Jurkat, Clone E6-1 (cell line): ENCODE measurements around the gene TXNRD1.
"Not testable (repeated sequence)": the region's sequence is repeated elsewhere in the genome, so short reads cannot be mapped to it uniquely, and the experiment has no call there.

Source experiments
- DNase-seq: peaks from one replicate; pipeline ENCODE4 v3.0.0-alpha.2; 2011; ENCODE audit warnings: low read depth, low spot score
- H3K4me3 ChIP-seq: 2 replicates; pipeline ENCODE4 v1.5.1; 2011; ENCODE audit warnings: mild to moderate bottlenecking, low read length, control low read depth, moderate library complexity

TXNRD1 gene

DNA sequence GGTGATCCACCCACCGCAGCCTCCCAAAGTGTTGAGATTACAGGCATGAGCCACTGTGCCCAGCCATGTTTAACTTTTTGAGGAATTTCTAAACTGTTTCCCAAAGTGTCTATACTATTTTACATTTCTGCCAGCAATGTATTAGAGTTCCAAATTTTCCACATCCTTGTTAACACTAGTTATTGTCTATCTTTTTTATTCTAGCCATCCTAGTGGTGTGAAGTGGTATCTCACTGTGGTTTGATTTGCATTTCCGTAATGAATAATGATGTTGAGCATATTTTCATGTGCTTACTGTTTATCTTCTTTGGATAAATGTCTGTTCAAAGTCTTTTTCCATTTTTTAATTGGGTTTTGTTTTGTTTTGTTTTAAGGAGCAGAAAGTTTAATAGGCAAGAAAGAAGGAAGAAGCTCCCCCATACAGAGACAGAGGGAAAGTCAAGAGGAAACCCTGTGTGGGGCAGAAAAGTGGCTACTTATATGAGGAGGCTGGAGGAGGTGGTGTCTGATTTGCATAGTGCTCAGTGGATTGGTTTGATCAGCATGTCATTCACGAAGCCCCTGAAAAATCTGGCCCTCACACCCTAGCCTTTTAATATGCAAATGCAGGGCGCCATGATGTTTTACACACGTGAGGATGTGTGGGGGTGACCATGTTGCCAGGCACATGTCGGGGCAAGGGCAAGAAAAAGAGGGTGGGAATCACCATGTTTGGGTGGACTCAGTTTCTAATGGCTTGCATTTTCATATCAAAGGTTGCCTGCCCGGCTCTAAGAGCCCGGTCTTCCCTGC, 14.9 kb downstream of the TXNRD1 start:
- DNase-seq: no peak
- no peak overlapping the region for H3K4me3 ChIP-seq

DNA sequence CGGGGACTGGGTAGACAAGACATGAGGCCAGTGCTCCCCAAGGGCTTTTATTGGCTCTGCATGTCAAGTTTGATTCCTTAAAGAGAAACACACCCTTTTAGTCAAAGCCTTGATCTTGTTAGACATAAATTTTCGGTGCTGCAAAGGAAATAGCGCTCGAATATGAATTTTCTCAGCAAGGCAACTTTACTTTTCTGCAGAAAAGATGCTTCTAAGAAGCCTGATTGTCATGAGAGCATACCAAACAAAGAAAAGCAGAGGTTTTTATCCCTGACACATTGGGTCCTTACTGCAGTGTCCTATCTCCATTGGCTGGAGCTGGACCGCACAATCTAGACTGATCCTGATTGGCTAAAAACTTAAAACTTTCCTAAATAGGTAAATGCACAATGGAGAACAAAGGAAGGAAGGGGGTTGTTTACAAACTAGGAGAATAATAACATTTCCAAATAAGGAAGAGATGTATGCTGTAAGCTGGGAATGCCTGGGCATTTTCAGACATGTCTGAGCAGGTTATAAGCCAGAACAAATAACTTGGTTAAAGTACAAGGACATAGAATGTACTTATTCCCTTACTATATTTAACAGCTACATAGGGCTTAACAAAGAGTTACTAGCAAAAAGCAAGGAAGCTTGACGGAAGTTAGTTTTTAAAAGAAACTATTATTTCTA, 17.2 kb downstream of the TXNRD1 start:
- H3K4me3 ChIP-seq: no peak overlapping the region
- DNase-seq: no peak

DNA sequence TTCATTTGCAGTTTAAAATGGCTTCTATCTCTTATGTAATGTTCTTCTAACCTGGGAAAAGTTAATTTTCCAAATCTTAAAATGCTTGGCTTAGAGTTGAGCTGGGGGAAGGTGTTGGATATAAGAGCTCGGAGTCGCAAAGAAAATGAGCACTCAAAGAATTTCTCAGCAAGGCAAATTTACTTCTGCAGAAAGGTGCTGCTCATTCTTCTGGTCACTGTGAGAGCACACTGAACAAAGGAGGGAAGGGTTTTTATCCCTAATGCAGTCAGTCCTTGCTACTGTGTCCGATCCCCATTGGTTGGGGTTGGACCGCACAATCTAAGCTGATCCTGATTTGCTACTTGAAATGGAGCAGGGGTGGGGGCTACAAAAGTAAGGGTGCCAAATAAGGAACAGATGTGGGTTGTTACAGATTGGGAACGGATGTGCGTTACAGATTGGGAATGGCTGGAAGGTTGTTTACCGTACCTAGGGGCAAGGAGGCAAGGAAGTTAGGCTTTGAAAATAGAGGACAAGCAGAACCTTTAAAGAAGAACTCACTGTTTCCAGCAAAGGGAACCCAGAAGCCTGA, 19.4 kb downstream of the TXNRD1 start:
- no peak for DNase-seq
- H3K4me3 ChIP-seq: no peak overlapping the region

DNA sequence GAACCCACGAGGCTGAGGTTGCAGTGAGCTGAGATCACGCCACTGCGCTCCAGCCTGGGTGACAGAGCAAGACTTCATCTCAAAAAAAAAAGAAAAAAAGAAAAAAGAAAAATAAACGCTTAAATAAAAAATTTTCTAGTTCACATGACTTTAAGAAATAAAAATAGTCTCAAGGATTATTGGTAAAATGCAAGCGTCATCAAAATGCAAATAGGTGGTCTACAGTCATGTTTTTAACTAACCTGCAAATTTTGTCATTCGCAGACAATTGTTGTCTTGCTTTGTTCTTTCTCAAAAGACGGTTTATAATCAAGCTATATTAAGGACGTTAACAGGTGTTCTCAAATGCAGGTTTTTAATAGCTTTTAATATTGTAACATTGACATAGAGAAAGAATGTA, 22.4 kb downstream of the TXNRD1 start:
- H3K4me3 ChIP-seq: no peak overlapping the region
- DNase-seq: no peak

DNA sequence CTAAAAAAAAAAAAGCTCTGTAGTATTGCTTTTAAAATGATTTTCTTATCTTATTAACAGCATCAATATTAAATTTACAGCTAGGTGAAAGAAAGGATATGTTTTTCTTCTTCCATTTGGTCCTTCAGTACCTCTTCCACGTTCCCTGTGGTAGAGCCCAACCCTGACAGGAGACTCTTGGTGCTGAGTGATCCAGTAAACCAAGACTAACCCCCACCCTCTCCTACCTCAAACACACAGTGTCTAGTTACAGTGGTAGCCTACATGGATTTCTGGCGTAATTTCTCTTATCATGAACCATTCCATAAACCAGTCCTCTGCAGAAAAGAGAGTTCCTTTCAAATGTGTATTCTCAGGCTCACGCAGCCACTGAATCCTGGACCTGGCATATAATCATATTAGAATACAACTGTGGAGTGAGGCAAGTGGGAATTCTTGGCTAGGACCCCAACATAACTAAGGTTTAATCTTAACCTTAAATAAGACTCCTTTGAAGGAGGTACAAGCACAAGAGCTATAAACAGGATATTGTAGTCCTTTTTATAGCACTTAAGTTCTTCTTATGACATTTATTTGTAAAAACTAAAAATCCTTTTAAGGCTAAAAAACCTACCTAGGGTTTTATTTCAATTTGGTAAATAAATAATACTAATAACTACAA, 27.1 kb downstream of the TXNRD1 start:
- H3K4me3 ChIP-seq: no peak overlapping the region

DNA sequence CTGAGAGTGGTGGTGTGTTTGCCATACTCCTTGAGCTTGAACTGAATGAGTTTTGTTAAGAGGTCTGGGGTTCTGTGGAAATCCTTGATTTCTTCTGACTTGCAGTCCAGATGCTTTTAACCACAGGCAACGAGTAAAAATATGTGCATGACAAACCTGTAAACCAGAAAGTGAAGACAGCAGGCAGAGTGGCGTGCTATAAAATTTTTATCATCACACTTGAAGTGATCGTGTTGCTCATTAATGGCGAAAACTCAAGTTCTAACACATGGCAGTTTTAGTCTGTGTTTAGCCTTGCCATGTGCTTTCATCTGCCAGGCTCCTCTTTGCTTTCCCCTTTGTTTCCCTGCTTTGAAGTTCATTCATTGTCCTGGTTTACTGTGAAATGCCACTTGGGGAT, 28.0 kb downstream of the TXNRD1 start:
- no peak for DNase-seq
- no peak overlapping the region for H3K4me3 ChIP-seq

More for the DNA sequence above, 27.1 kb downstream of the TXNRD1 start:
- DNase-seq: no peak

DNA sequence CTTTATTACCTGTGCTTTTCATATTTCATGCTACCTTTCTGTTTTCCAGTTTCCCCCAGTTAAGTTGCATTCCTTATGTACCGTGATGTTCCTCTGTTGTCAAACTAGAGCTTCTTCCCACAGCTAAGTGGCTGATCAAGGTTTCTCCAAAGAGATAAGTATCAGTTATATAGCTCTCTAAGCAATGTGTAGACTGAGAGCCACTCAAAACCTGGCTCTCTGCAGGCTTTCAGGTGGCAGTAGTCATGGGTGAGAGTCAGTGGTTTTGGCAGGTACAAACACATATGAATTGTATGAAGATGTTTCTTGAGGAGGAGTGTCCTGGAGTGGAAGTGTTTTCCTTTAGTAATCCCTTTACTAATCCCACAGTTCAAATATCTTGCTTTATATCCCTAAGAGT, 28.4 kb downstream of the TXNRD1 start:
- no peak for DNase-seq
- H3K4me3 ChIP-seq: no peak overlapping the region

DNA sequence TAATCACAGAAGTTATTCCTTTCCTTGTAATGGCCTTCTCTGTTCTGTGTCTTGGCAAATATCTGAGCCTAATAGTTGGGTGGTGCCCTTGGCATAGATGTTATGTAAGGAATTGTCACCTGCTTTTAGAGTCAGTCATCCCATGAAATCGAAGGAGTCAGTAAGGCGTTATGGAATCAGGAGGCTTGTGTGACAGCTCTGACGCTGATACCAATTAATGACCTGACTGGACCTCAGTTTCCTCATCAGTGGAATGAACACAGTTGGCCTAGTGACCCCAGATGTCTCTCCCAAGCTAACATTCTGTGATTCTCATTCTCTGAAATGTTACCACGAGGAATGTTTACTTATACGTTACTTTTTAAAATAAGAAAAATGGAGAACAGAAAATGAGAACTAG, 32.1 kb downstream of the TXNRD1 start:
- DNase-seq: no peak
- no peak overlapping the region for H3K4me3 ChIP-seq

DNA sequence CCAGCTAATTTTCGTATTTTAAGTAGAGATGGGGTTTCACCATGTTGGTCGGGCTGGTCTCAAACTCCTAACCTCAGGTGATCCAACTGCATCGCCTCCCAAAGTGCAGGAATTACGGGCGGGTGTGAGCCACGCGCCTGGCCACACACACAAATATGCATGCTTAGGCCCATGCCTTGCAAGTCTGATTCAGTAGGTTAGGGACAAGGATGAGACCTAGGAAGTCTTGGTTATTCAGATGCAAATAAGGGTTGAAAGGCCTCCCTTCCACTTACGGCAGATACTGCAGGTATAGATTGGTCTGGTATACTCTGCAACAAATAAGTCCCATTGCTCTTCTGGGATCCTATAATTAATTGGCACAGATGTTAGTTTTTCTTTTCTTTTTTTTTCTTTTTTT, 32.9 kb downstream of the TXNRD1 start:
- no peak for DNase-seq

DNA sequence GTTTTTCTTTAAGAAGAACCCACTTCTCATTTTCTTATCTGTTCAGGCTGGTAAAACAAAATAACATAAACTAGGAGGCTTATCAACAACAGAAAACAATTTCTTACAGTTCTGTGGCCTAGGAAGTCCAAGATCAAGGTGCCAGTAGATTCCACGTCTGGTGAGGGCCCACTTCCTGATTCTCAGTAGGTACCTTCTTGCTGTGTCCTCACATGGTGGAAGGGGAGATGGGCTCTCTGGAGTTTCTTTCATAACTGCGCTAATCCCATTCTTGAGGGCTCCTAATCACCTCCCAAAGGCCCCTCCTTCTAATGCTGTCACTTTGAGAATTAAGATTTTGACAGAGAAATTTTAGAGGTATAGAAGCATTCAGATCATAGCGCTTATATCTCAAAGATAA, 33.4 kb downstream of the TXNRD1 start:
- no peak overlapping the region for H3K4me3 ChIP-seq
- DNase-seq: no peak

More for the DNA sequence above, 32.9 kb downstream of the TXNRD1 start:
- no peak overlapping the region for H3K4me3 ChIP-seq

DNA sequence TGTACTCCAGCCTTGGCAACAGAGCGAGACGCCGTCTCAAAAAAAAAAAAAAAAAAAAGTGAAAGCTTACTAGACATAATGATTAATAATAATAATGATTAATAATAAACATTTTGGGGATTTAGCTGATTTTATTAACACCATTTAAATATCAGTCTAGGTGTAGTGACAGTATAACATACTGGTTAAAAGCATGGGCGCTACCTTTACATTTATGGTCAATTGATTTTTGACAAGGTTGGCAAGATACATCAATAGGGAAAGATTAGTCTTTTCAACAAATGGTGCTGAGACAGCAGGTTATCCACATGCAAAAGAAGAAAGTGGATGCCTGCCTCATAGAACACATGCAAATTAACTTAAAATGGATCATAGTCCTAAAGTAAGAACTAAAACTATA, 34.3 kb downstream of the TXNRD1 start:
- H3K4me3 ChIP-seq: no peak overlapping the region
- DNase-seq: no peak

DNA sequence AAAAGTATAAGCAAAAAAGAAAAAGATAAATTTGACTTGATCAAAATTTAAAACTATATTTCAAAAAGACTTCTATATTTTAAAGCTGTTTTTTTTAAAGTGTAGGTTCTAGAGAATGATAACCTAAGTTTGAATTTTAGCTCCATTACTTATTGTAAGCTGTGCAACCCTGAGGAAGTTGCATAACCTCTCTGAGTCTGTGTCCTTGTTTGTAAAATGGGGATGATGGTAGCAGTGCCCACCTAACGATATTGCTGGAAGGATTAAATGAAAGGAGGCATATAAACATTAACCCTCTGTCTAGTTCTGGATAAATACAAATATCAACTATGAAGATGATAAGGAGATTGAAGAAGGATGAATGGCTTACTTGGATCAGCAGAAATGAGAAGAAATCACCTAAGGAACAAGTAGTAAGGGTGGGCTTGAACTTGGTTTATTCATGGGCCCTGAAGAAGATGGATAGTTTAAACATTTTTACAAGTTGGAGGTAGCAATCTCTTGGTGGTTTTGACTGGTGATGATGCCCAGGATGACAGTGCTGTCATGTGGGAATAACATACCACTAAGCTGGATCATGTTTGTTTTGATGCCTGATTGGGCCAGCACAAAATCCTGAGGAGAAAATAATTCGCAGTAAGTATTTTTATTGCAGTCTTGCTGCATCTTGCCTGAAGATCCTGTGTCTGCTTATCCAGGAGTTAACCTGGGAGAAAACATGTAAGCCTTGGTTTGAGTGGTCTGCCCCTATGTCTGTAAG, 35.0 kb downstream of the TXNRD1 start:
- DNase-seq: no peak
- no peak overlapping the region for H3K4me3 ChIP-seq

DNA sequence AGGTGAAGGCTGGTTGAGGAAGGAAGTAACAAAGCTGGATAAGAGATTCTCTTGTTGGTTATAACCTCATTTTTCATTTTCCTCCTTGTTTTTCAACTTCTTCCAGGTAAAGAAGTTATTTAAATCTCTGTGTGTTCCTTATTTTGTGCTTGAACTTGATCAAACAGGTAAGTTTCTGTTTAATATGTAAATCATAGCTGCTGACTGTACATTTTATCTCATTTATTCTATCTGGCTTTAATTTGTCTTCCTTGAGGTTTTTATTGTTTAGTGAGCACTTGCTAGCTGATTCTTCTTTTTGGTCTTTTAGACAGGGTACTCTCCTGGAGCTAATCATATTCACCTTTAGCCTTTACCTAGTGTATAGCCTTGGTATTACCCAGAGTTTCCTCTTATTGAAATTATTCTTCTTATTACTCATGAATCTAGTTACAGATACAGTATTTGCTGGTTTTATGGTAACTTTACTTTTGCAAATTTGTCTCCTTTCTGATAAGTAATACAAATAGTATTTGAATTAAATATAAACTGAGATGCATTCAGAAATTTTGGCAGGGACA, 42.4 kb downstream of the TXNRD1 start:
- no peak overlapping the region for H3K4me3 ChIP-seq
- DNase-seq: no peak

DNA sequence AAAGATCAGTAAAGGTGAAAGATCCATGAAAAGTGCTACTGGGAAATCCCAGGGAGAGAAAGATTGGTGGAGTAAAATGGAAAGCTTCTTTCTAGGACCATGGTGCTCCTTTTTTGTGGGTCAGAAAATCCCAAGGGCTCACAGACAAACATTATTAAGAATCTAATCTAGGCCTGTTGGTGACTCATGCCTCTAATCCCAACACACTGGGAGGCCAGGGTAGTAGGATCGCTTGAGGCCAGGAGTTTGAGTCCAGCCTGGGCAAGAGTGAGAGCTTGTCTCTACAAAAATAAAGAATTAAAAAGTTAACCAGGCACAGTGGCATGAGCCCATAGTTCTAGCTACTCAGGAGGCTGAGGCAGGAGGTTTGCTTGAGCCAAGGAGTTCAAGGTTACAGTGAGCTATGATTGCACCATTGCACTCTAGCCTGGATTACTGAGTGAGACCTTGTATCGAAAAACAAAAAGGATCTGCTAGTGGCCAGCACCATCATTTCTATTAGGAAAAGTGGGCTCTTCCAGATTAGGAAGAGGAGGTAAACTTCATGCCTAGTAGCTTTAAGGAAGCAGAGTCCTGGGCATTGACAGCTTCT, 43.0 kb downstream of the TXNRD1 start:
- H3K4me3 ChIP-seq: no peak overlapping the region
- no peak for DNase-seq

DNA sequence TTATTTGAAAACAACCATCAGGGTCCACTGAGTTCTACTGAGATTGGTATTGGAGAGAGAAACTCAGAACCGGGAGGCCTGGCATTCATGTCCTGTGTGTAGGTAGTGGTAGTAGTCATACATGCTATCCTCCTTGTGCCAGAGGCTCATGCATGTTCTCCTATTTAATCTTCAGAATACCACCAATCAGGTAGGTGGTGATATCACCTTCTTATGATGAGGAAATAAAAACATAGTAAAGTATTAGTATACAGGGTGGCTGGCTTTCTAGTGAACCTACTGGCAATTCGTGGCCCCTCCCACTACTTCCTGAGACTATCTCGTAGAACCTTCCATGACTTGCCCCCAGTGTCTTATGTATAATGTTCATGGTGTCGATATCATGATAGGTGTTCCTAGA, 47.4 kb downstream of the TXNRD1 start:
- DNase-seq: no peak
- H3K4me3 ChIP-seq: no peak overlapping the region

DNA sequence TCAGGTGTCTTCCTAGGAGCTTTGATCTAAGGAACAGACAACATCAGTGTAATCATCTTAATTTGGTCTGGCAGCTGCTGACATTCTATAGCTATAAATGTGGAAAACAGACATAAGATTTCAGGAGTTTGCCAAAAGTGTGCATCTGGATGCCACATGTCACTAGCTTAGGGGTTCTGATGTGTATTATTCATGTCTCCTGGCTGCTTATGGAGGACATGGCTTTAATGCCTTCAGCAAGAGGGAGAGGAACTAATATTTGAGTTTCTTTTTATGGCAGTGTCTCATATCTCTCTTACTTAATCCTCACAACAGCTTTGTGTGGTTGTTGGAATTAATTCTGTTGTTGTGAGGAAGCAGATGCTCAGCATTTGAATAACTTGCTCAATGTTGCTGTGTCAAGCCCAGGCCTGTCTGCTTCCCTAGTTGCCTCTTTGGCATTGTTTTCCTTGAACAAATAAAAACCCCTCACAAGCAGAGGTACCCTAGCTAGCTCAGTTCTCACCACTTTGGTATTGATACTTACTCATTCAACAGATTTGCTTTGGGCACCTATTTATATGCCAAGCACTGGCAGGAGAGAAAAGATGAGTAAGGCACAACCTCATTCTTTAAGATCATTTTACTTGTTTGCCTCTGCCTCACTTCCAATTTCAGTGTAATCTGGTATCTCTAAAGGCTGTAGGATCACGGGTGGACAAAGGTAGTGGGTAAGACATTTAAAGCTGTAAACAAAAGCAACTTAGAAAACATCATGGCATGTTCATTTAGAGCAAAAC, 48.2 kb downstream of the TXNRD1 start:
- no peak overlapping the region for H3K4me3 ChIP-seq
- no peak for DNase-seq

DNA sequence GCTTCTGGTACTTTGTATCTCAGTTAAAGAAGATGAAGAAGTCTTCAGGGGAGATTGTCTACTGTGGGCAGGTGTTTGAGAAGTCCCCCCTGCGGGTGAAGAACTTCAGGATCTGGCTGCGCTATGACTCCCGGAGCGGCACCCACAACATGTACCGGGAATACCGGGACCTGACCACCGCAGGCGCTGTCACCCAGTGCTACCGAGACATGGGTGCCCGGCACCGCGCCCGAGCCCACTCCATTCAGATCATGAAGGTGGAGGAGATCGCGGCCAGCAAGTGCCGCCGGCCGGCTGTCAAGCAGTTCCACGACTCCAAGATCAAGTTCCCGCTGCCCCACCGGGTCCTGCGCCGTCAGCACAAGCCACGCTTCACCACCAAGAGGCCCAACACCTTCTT, 49.9 kb downstream of the TXNRD1 start:
- not testable (repeated sequence) for H3K4me3 ChIP-seq, DNase-seq

DNA sequence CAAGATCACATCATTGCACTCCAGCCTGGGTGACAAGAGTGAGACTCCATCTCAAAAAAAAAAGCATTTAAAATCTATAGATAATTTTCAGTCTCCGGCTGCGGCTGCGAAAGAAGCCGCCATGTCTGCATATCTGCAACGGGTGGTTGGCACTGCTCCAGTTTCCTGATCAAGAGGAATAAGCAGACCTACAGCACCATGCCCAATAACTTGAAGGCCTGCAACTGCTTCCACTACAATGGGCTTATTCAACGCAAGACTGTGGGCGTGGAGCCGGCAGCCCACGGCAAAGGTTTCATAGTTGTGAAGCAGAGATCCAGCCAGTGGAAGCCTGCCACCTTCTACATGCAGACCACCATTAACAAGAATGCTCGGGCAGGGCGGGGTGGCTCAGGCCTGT, 57.4 kb downstream of the TXNRD1 start:
- no peak for DNase-seq
- no peak overlapping the region for H3K4me3 ChIP-seq
